Measurements from ENCODE around the gene ATP5F1A.

Gene ATP5F1A

DNA sequence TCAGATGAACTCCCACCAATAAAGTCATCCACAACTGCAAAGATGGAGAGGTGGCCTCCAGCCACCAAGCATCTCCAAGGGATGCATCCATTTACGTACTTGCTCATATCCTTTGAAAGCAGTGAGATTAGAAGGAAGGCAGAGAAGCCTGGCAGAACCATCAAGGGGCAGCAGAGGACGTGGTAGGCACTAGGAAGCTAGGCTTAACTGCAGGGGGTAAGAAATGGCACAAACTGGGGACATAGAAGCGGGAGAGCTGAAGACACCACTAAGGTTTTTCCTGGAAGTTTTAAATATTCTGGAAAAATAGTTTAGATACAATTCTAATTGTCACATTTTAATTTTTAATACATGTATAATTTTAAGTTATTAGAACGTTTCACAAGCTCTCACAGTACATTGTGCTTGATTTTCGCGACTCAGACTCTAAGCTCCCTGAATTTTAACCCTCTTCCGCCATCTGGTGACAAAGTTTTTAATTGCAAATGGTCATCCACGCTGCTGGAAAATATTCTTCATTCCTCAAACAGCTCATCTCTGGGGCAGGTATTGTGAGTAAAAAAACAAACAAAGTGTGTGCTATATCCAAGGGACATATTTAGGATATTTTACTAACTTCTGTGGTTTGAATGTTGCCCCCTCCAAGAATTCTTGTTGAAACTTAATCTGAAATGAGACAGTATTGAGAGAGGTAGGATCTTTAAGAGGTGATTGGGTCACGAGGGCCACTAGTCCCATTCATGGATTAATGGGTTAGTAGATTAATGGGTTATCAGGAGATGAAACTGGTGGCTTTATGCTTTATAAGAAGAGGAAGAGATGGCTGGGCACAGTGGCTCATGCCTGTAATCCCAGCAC lies 24.4 kb downstream of the ATP5F1A start:
- DNase-seq (ENCODE audit: low spot score) = peak; percentile 46

DNA sequence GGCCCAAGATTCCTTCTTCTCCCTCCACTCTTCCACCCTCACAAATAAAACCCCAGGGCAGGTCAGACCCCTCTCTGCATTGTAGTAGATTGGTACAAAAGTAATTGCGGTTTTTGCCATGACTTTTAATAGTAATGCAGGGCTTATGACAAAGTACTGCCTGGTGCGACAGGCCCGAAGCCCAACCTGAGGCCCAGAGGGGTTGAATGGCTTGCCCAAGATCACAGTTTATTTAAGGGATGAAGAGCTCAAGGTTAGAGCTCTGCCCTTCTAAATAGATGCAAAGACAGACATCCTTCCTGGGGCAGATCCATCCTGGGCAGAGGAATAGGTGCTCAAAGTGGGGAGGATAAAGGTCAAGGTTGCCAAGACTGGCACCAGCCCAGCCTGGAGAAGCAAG lies 25.1 kb downstream of the ATP5F1A start:
- no peak for DNase-seq (ENCODE audit: low spot score)

DNA sequence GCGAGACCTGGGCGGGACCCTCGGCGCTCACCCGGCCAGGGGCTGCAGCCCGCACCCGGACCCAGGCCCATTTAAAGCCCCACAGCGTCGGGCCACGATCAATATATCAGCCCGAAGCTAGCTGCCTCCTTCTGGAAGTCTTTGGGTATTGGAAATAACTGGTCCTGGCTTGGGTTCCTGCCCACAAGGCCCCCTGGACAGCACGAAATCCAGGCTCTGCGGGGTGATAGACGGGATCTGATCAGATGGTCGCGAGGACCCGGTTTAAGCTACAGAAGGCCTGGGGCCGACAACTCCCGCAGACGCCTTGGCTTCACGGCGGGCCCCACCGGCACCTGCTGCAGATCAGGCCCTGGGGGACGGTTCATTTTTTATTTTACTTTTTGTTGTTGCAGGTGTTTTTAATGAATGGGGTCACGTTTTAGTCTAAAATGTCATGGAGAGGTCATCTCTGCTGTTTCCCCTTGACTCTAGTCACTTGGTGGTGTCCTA lies 25.7 kb downstream of the ATP5F1A start:
- DNase-seq (ENCODE audit: low spot score) = no peak

DNA sequence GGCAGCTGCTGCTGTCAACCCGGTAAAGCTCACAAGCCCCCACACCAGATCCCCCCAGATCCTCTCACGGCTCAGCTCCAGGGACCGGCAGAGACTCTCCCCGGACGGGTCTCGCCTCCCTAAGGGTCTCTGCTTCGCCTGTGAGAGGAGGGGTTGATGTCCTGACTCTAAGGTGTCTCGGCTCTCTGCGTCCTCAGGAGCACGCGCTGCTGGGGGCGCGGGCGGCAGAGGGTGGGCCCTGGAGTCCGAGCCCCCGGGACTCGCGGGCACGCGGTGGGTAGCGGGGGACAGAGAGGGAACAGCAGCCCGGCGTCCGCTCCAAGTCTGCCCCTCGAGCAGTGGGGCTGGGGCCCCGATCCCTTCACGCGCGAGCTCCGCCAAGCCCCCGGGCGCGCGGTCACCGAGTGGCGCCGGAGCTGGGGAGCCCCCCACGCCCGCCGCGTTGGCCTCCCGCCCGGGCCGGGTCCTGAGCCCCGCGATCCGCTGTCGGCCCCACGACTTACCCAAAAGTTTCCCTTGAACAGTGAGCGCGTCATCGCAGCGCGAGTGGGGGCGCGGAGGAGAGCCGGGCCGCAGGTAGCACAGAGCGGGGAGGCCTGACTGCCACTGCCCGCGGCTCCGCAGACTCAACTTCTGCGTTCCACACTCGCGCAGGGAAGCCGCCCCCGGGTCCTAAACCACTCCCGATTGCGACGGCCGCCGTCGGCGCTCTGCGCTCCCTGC lies 26.3 kb downstream of the ATP5F1A start, which contains the start of gene PSTPIP2:
Gene PSTPIP2, minus strand, starts transcription at position 608 of the 723 bp plus-strand sequence. Its CDS starts 72 bp downstream, at position 536.
- DNase-seq (ENCODE audit: low spot score) = peak; percentile 68

DNA sequence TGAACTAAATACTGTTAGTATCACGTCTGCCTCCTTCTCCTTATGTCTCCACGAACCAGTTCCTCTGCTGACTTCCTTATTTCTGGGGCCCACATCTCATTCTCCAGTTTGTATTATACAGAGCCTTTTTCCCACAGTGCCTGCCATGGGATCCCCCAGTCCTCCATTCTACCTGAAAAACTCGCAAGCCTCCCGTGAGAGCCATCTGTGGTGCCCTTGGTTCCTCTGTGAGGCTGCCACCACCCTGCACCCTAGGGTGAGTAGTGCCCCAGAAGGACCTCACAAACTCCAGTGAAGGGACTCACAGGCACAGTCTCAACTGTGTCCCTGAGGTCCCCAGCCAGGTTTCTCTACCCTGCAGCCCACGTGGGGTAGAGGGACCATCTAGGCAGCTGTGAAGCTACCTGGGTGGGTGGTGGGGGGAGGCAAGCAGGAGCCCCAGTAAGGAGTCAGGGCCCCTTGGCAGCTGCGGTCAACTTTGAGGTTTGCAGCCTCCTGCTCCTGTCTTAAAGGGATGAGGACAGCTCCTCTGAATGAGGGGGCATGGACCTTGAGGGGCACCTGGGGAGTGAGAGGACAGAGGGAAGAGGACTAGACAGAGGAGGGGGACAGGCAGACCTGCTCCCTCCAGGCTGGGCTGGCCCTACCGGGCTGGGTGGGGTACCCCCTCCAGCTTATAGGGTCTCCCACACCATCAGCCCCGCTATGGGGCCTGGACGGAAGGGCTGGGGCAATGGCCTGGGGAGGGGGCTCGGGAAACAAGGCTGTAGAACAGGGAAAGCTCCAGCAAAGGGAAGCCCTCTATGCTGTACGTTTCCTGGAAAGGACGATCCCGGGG lies 27.1 kb downstream of the ATP5F1A start:
- DNase-seq (ENCODE audit: low spot score) = no peak

GRCh38 chr18:46070232-46070631 lies 27.9 kb downstream of the ATP5F1A start:
- no peak for DNase-seq (ENCODE audit: low spot score)

DNA sequence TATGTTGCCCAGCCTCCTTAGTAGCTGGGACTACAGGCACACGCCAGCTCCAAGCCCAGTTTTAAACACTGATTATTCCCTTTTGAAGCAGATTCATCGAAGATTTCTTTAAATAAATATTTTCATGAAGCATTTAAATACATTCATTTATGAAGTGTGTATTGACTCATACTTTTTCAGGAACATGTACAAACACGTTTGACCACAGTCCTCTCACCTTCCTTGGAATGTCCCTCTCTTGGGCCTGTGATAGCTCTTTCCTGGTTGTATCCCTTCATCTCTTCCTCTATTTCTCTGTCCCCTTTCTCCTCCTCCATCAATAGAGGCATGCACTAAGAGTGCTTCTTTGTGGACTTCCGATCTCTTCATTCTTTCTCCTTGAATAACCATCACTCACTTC lies 28.6 kb downstream of the ATP5F1A start:
- no peak for DNase-seq (ENCODE audit: low spot score)

GRCh38 chr18:46068763-46069162 lies 29.3 kb downstream of the ATP5F1A start:
- DNase-seq (ENCODE audit: low spot score) = no peak

- no peak for DNase-seq (ENCODE audit: low spot score)
Observed at GRCh38 chr18:46067438-46068007, 30.6 kb downstream of the ATP5F1A start.

- DNase-seq (ENCODE audit: low spot score) = no peak
Observed at GRCh38 chr18:46062781-46063180, 35.3 kb downstream of the ATP5F1A start.

- DNase-seq (ENCODE audit: low spot score) = no peak
Observed at GRCh38 chr18:46061796-46062195, 36.3 kb downstream of the ATP5F1A start.

- DNase-seq (ENCODE audit: low spot score) = no peak
Observed at GRCh38 chr18:46061387-46061786, 36.7 kb downstream of the ATP5F1A start.

- DNase-seq (ENCODE audit: low spot score) = no peak
Observed at GRCh38 chr18:46060359-46060841, 37.7 kb downstream of the ATP5F1A start.

DNA sequence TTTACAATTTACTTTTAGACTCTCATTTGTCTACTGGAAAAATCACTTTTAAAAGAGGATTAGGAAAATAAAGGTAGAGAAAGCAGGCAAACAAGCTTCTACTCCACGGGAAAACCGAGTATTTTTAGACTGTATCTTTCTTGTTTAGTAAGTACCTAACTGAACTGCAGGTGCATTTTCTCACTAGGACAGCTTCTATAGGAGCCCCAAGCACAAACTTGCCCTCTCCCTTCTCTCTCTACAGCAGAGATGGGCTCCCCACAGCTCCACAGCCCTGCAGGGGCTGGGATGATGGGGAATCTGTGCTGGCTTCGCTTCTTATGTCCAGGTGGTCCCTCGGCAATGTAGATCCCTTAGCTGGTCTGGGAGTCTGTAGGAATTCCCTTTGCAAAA lies 42.3 kb downstream of the ATP5F1A start:
- no peak for DNase-seq (ENCODE audit: low spot score)

DNA sequence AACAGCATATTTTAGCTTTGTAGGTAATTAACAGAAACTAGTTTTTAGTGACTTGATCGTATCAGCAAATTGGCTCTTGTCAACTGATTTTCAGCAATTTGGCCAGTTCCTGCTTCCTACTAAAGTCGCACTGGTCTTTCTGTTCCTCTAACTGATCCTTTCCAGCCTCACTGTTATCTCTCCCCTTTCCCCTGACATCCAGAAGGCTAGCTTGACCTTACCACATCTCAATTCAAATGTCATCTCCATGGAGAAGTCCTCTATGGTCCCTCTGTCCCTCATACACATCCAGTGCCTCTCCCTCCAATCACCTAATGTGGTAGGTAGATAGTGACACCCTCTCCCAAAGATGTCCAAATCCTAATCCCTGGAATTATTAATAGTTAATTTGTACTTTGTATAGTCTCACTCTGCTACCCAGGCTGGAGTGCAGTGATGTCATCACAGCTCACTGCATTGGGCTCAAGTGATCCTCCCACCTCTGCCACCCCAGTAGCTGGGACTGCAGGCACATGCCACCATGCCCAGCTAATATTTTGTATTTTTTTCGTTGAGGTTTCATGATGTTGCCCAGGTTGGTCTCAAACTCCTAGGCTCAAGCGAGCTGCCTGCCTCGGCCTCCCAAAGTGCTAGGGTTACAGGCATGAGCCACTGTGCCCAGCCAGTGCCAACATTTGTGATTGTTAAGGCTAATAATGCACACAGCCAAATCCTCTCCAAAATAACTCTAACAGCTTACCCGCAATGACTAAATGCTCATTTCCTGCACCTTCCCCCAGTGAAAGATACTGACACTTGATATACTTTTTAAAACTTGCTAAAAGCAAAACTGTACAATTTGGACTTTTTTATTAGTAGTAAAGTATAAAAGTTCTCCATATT lies 42.9 kb downstream of the ATP5F1A start:
- no peak for DNase-seq (ENCODE audit: low spot score)

DNA sequence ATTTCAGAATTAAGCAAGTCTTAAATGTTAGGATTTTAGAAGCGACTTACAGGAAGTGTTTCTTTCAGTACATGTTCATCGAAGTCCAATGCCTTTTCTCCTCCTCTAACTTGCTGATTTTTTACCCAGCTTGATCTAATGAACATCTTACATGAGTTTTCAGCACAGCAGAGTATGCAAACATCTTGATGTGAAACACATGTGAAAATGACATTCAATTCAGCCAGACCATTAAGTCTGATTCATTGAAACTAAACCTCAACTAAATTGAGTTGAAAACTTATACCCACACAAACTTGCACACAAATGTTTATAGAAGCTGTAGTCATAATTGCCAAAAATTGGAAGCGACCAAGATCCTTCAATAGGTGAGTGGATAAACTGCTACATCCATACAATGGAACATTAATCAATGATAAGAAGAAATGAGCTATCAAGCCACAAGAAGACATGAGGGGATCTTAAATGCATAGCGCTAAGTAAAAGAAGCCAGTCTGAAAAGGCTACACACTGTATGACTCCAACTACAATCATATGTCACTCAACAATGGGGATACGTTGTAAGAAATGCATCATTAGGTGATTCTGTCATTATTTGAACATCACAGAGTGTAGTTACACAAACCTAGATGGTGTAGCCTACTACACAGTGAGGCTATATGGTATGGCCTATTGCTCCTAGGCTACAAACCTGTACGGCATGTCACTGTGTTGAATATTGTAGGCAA lies 44.6 kb downstream of the ATP5F1A start:
- DNase-seq (ENCODE audit: low spot score) = no peak

DNA sequence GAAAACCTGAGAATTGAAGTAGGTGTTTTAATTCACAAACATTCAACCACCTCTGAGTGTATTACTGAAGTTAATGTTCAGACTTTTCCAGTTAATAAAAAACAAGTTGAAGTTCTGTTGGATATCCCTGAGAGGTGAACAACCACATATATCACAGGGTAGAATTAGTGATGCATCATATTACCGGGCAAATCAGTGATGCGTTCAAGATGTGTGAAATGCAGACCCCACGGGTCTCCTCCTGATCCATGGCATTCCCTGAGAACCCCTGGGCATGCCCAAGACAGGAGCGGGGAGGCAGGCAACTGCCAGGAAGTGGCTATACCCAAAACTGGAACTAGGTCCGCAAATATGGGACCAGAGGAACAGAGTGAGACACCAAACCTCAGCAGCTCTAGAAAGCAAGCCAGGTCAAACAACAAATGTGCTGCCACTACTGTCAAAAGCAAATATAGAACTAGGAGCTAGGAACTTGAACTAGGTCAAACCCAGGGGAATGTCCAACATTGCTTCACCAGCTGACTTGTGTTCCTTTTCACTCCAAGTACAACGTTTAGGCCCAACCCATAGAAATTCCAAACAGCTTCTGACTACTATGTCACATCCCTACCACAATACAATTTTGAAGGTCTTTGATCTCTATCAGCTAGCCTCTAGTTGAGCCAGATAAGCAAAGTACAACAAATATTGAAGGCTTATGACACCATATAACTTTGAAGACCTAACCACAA lies 46.2 kb downstream of the ATP5F1A start:
- DNase-seq (ENCODE audit: low spot score) = peak; percentile 38

DNA sequence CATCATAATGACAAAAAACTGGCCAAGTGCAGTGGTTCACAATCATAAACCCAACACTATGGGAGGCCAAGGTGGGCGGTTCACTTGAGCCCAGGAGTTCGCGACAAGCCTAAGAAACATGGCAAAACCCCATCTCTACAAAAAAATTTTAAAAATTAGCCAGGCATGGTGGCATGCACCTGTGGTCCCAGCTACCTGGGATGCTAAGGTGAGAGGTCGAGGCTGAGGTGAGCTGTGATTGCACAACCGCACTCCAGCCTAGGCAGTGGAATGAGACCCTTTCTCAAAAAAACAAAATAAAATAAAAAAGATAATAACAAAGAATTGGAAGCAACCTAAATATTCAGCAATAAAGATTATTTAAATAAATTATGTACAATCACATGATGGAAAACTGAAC lies 47.8 kb downstream of the ATP5F1A start:
- DNase-seq (ENCODE audit: low spot score) = no peak

DNA sequence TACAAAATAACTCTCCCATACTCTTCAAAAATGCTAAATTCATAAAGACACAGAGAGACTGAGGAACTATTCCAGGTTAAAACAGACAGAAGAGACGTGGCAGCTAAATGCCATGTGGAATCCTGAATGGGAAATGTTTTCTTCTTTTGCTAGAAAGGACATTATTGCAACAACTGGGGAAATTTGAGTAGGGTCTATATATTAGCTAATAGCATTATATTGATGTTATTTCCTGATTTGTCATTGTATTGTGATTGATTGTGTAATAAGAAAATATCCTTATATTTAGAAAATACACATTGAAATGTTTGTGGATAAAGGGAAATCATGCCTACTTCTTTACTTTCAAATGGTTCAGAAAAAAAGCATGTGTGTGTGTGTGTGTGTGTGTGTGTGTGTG lies 49.5 kb downstream of the ATP5F1A start:
- DNase-seq (ENCODE audit: low spot score) = no peak
